Smooth muscle cell (in vitro differentiated cells): Measurements from ENCODE around the gene ETF1. TPM values are rescaled to one million over a fixed set of nuclear protein-coding genes. Genes with fewer than 3 reads are reported as not detected.

Source experiments
- DNase-seq: peaks from one replicate; lab custom pipeline; 2025; ENCODE audit not compliant: unreplicated experiment; lab: John Stamatoyannopoulos, UW
- H2AFZ ChIP-seq: fragments of 200-600 bp; sonication (generic); 2 replicates; pipeline ENCODE4 v1.6.0; 2016; ENCODE audit warnings: antibody characterized with exemption, low read depth, mild to moderate bottlenecking
- H3F3A ChIP-seq: fragments of 200-600 bp; sonication (generic); 2 replicates; pipeline ENCODE4 v1.6.0; 2017; ENCODE audit warnings: antibody characterized with exemption, low read depth
- H3K27ac ChIP-seq: fragments of 200-600 bp; sonication (generic); 2 replicates; pipeline ENCODE4 v1.5.1; 2016; ENCODE audit warnings: low read depth, mild to moderate bottlenecking
- H3K27me3 ChIP-seq: fragments of 200-600 bp; sonication (generic); 2 replicates; pipeline ENCODE4 v1.6.1; 2016; ENCODE audit warnings: low read depth, mild to moderate bottlenecking
- H3K36me3 ChIP-seq: fragments of 200-600 bp; sonication (generic); 2 replicates; pipeline ENCODE4 v1.5.1; 2016; ENCODE audit warnings: low read depth
- H3K4me1 ChIP-seq: fragments of 200-600 bp; sonication (generic); 2 replicates; pipeline ENCODE4 v1.5.1; 2016; ENCODE audit warnings: low read depth
- H3K4me2 ChIP-seq: fragments of 200-600 bp; sonication (generic); 2 replicates; pipeline ENCODE4 v1.6.0; 2016; ENCODE audit warnings: mild to moderate bottlenecking
- H3K4me3 ChIP-seq: fragments of 200-600 bp; sonication (generic); 2 replicates; pipeline ENCODE4 v1.5.1; 2016; ENCODE audit warnings: mild to moderate bottlenecking
- H3K79me2 ChIP-seq: fragments of 200-600 bp; sonication (generic); 2 replicates; pipeline ENCODE4 v1.6.0; 2016; ENCODE audit warnings: low read depth, mild to moderate bottlenecking
- H3K9ac ChIP-seq: fragments of 200-600 bp; sonication (generic); 2 replicates; pipeline ENCODE4 v1.6.0; 2016; ENCODE audit warnings: low read depth
- H3K9me3 ChIP-seq: fragments of 200-600 bp; sonication (generic); replicated peaks from 2 replicates; pipeline ENCODE4 v1.5.1; 2016; ENCODE audit warnings: low read depth
- H4K20me1 ChIP-seq: fragments of 200-600 bp; sonication (generic); 2 replicates; pipeline ENCODE4 v1.6.0; 2016; ENCODE audit warnings: low read depth
- CTCF ChIP-seq: fragments of 200-600 bp; sonication (generic); IDR thresholded peaks from 2 replicates; pipeline ENCODE4 v1.5.1; 2017; ENCODE audit warnings: borderline replicate concordance, mild to moderate bottlenecking, antibody characterized with exemption; ENCODE audit not compliant: insufficient read depth, poor library complexity, severe bottlenecking
- WGBS: methylation state at CpG from one replicate; pipeline ENCODE4 v1.1.7; 2016; ENCODE audit warnings: low lambda C conversion rate; 5-methylcytosine and 5-hydroxymethylcytosine counted together
- polyA plus RNA-seq: library from polyadenylated mRNA; unstranded; fragments of >200 nt; fragmentation: Nextera tagmentation; extraction: Ambion mirVana; gene quantifications from 2 replicates; pipeline ENCODE4 v1.2.1, GENCODE V29; 2016
- total RNA-seq: library from RNA; depleted of rRNA; stranded (reverse); fragments of >200 nt; gene quantifications from 2 replicates; pipeline ENCODE4 v1.2.3, GENCODE V29; 2014

ETF1 gene
- total and polyA plus RNA-seq, 2 experiments from 2014 or later, result 48.7 to 98.0 TPM

- Histone ChIP-seq H3K4me3 (peak overlapping the region; percentile 8), H3K9ac (no peak overlapping the region), H3K27ac (peak overlapping the region; percentile 39), H3F3A (peaks cover 30% of the 10 kb centered on the region), H2AFZ (no peak overlapping the region), H3K4me2 (no peak overlapping the region), H4K20me1 (peaks cover 45% of the 10 kb centered on the region), H3K4me1 (no peaks in the 10 kb centered on the region), H3K27me3 (no peaks in the 10 kb centered on the region), H3K79me2 (peaks cover 9% of the 10 kb centered on the region), H3K9me3 (no peaks in the 10 kb centered on the region), H3K36me3 (peaks cover 4% of the 10 kb centered on the region)
- DNase-seq, result no peak
- no peak for TF ChIP-seq CTCF
- WGBS, result 97% methylated on average over 8 of the region's 8 CpGs
Measured at GRCh38 chr5:138468966-138469539, 74.0 kb downstream of the ETF1 start.

- no peaks in the 10 kb centered on the region for H3K27me3 ChIP-seq
- peak overlapping the region; percentile 79 for H3K4me3 ChIP-seq
- H4K20me1 ChIP-seq, result peaks cover 45% of the 10 kb centered on the region
- H3K9me3 ChIP-seq, result no peaks in the 10 kb centered on the region
- H2AFZ ChIP-seq, result no peak overlapping the region
- H3K4me2 ChIP-seq, result peak overlapping the region; percentile 88
- TF ChIP-seq CTCF, result no peak
- H3K36me3 ChIP-seq, result peaks cover 4% of the 10 kb centered on the region
- H3K27ac ChIP-seq, result peak overlapping the region; percentile 39
- peak overlapping the region; percentile 84 for H3K9ac ChIP-seq
- 92% methylated on average over 7 of the region's 7 CpGs for WGBS
- H3K79me2 ChIP-seq, result peaks cover 9% of the 10 kb centered on the region
- no peak for DNase-seq
- H3F3A ChIP-seq, result peaks cover 30% of the 10 kb centered on the region
- peaks cover 4% of the 10 kb centered on the region for H3K4me1 ChIP-seq
Measured at GRCh38 chr5:138468133-138468965, 74.7 kb downstream of the ETF1 start.

DNA sequence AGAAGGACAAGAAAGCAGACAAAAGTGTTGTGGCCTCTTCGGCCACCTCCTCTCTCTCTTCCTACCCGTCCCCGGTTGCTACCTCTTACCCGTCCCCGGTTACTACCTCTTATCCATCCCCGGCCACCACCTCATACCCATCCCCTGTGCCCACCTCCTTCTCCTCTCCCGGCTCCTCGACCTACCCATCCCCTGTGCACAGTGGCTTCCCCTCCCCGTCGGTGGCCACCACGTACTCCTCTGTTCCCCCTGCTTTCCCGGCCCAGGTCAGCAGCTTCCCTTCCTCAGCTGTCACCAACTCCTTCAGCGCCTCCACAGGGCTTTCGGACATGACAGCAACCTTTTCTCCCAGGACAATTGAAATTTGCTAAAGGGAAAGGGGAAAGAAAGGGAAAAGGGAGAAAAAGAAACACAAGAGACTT is 75.3 kb downstream of the ETF1 start:
- H3K27ac ChIP-seq, result no peak overlapping the region
- 94% methylated on average over 14 of the region's 14 CpGs for WGBS
- DNase-seq, result no peak
- peaks cover 4% of the 10 kb centered on the region for H3K36me3 ChIP-seq
- no peak overlapping the region for H2AFZ ChIP-seq
- H3K9me3 ChIP-seq, result no peaks in the 10 kb centered on the region
- peak overlapping the region; percentile 79 for H3K4me3 ChIP-seq
- H3K9ac ChIP-seq, result peak overlapping the region; percentile 84
- no peak for TF ChIP-seq CTCF
- peaks cover 9% of the 10 kb centered on the region for H3K79me2 ChIP-seq
- peak overlapping the region; percentile 88 for H3K4me2 ChIP-seq
- peaks cover 7% of the 10 kb centered on the region for H3K4me1 ChIP-seq
- H3K27me3 ChIP-seq, result no peaks in the 10 kb centered on the region
- peaks cover 30% of the 10 kb centered on the region for H3F3A ChIP-seq
- peaks cover 45% of the 10 kb centered on the region for H4K20me1 ChIP-seq
